GM12801 (cell line): ENCODE results near the gene RAPGEF5.

Experiments used
- CTCF ChIP-seq: IDR thresholded peaks from one replicate; pipeline ENCODE4 v1.5.1; 2011; ENCODE audit warnings: control low read depth; ENCODE audit not compliant: insufficient read length; ENCODE audit errors: extremely low read depth

RAPGEF5 gene

GRCh38 chr7:22137026-22137425, 219.9 kb downstream of the RAPGEF5 start:
- no peak for TF ChIP-seq CTCF

DNA sequence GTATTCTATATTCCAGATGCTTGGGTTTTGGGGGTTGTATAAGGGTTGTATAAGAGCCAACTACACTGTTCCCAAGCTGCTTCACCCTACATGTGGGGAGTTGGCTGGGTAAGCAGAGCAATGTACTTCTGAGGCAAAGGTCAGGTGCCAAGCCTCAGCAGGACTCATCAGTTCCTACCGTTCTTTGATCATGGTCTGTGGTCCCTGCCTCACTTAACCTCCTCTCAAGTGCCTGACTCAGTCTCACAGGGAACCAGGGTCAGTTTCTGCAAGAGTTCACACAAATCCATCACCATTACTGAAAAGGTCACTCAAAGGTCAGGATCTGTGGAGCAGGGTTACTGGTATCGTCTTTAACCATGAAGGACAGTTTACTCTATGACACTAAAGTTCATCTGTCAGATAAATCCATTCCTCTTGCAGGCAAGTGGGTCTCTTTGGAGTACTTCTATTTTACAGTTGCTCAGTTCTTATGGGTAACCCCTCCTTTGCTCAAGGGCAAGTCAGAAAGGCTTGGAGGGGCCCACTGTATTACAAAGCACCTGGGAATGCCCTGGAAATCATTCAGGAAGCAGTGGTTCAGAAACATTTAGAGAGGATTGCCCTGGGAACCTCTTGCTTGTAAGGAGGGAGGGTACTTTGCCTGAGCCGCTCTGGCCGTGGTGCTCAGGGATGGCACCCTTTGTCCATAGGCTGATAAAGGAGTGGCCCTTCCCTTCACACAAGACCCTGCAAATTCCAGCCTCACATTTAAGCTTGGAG, 227.0 kb downstream of the RAPGEF5 start:
- TF ChIP-seq CTCF = no peak

- TF ChIP-seq CTCF = no peak
Observed at GRCh38 chr7:22129166-22129565, 227.8 kb downstream of the RAPGEF5 start.

DNA sequence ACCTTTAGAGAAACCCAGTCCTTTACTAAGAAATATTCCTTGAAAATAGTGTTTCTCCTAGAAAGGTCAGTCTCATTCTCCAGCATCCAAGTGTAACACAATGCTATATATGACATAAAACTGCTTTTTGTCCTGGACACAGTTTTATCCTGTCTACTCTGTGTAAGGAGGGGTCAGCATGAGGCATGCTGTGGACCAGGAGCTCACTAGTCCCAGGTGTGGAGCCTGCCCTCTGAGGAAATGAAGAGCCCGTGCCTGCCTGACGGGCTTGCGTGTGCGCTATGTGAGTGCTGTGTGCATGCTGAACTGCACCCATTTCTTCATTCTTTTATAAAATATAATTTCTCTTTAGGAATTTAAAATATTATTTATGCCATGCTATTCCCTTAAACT, 228.4 kb downstream of the RAPGEF5 start:
- TF ChIP-seq CTCF = no peak

GRCh38 chr7:22127835-22128527, 229.0 kb downstream of the RAPGEF5 start:
- no peak for TF ChIP-seq CTCF

- TF ChIP-seq CTCF = no peak
Observed at GRCh38 chr7:22125436-22125835, 231.5 kb downstream of the RAPGEF5 start.

DNA sequence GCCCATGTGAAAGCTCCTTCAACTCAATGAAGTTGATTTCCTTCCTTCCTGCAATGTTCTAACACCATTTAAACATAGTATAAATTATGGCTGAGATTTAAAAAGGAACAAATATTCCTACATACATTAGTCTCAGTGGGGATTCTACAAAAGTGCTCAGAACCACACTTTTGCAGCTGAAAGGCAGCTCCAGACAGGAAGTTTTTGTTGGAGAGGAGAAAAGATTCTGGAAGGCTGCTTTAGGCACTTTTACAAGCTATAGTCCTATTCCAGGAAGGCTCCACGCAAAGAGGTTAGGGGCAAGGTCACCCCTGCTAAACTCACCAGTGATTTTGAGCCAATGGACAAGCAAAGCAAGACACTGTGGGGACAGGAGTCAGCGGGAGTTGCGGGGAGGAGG, 232.0 kb downstream of the RAPGEF5 start:
- TF ChIP-seq CTCF = no peak
